GM18861 (cell line): ENCODE data around the gene LMAN1L.
A peak's percentile ranks its signal among the peaks of the same experiment; 100 is the strongest.

Experiments
- ATAC-seq: cut with Tn5 transposase; IDR thresholded peaks from one replicate; pipeline ENCODE4 v1.9.1; 2021; ENCODE audit not compliant: unreplicated experiment

LMAN1L gene

DNA sequence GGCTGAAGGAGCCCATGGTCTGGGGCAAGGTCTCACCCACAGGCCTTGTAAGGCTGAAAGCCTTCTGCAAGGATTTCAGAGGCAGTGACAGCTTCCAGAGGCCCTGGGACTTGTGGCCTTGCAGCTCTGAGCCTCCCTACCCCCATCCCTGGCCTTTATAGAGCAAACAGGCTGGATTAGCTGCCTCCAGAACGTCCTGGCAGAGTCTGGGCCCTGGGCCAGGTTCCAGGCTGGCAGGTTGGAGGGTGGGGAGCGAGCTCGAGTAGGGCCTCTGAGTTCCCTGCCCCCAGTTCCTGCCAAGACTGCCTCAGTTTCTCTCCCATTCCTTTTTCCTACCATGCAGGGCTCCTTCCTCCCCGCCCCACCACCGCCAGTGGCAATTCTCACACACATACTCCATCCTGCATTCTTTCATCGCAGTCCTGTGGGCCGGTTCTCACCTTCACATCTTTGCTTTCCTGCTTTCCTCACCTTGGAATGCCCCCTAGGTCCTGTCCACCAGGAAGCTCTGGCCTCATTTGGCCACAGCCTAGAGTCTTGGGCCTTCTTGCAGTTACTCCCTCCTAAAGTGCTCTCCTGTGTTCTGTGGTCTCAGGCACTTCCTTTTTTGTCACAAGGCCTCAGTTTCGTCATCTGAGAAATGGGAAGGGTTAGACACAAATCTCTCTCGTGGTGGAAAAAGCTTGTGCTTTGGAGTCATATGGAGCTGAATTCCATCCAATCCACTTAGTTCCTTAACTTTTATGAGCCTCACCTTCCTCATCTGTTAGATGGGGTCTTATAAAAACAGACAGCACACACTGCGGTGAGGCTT lies 2.7 kb downstream of the LMAN1L start:
- no peak for ATAC-seq

DNA sequence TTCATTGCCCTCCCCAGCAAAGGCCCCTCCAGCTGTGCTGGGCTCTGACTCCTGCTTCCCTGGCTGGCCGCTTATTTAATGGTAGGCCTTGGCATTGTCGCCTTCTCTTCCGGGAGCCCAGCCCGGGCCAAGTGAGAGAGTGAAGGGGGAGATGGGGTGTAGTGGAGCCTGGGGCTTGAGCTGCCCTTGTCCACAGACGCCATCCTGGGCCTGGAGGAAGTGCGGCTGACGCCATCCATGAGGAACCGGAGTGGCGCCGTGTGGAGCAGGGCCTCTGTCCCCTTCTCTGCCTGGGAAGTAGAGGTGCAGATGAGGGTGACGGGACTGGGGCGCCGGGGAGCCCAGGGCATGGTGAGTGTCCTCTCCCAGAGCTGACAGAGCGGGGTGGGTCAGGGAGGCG lies 3.3 kb downstream of the LMAN1L start:
- no peak for ATAC-seq

DNA sequence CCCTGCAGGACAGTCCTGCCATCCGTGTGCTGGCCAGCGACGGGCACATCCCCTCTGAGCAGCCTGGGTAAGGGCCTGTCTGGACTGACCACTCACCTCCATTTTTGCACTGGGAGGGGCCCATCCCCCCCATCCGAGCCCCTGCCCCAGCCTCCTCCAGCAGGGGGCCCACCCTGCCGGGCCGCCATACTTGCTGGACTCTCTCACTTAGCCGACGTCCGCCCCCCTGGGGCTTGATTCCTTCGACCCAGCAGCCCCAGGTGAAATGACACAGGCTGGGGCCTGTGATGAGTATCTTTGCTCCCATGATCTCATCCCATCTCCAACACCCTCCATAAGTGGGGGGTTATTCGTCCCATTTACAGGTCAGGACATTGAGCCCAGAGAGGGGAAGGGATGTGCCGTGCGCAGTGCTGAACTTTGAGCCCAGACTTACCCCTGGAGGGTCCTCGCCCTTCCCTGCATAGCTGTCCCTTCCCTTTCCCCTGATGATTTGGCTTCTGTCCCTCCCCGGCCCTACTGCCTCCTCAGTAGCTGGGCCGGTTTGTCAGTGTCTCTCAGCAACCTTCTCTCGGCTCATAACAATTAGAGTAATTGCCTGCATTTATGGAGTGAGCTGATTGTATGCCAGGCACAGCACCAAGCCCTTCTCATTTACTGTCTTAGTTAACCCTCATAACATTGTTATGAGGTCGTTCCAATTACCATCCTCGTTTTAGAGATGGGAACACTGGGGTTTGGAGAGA lies 4.2 kb downstream of the LMAN1L start:
- ATAC-seq: no peak

DNA sequence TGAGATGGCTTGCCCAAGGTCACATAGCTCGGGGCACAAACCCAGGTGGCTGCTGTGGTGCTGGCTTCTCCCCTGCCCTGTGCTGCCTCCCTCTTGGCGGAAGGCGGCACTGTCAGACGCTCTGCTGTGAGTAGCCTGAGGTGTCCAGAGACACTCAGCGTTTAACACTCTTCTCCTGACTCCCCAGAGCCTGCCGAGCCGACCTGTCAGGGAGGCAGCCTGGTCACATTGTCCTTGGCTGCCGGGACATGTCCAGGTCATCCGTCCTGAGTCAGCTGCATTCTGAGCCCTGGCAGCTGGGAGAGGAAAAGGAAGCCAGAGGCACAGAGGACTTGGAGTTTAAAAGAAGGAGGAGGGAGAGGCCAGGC lies 4.7 kb downstream of the LMAN1L start:
- no peak for ATAC-seq

DNA sequence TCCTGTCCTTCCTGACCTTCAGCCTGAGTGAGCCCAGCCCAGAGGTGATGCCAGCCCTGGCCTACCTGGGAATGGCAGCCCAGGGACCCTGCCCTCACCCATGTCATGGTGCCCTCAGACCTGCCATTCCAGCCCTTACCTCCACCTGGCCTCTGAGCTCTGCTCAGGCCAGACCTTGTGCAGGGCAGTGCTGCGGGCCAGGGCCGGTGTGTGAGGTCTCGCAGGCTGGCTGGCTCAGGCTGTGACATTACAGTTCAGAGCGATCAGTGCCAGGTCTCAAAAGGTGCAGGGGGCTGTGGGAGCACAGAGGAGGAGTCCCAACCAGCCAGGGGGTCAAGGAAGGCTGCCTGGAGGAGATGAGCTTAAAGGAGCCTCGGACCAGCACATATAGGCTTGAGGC lies 7.4 kb downstream of the LMAN1L start:
- ATAC-seq: no peak

DNA sequence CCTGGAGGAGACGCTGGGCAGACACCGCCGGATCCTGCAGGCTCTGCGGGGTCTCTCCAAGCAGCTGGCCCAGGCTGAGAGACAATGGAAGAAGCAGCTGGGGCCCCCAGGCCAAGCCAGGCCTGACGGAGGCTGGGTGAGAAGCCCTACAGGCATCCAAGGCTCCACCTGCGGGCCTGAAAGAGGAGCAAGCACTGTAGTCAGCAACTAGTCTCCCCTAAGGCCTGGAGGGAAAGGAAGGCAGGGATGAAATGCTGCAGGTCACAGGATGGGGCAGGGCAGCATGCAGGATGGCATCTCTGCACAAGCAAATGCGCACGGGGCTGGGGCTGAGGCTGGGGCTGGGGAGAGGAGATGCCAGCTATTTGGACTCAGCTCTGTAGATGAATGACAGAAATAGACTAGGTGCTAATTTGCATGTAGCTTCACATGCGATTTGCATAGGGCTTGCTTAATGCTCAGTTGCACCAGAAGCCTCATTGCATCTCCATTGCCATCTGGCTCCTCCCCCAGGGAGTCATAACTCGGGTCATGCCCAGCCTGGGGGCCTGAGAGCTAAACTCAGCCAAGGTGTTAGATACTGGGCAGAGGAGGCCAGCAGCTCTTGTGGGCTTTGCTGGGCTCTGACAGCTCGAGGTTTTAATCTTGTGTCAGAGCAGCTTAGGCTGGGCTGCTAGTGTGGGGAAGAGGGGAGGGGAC lies 8.6 kb downstream of the LMAN1L start:
- peak; percentile 72 for ATAC-seq

DNA sequence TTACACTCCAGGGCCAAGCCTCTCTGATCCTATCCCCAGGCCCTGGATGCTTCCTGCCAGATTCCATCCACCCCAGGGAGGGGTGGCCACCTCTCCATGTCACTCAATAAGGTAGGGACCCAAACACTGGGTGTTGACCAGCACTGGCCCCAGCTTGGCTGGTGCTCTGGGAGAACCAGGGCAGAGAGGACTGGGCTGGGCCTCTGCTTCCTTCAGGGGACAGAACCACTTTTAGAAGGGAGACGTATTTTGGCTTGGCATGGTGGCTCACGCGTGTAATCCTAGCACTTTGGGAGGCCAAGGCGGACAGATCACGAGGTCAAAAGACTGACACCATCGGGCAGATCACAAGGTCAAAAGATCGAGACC lies 9.1 kb downstream of the LMAN1L start:
- ATAC-seq: no peak

DNA sequence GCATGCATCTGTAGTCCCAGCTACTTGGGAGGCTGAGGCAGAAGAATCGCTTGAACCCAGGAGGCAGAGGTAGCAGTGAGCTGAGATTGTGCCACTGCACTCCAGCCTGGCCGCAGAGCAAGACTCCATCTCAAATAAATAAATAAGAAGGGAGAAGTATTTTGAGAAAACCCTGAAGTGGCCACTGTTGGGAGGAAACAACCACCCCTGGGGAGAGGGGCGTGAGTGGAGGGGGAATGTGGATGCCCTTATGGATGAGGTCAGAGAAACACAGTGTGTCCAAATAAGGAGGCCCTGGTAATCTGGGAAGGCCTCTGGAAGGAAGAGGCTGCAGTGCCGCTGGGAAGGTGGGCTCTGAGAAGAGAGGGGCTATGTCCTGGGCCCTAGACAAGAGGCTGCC lies 9.6 kb downstream of the LMAN1L start:
- ATAC-seq: no peak

DNA sequence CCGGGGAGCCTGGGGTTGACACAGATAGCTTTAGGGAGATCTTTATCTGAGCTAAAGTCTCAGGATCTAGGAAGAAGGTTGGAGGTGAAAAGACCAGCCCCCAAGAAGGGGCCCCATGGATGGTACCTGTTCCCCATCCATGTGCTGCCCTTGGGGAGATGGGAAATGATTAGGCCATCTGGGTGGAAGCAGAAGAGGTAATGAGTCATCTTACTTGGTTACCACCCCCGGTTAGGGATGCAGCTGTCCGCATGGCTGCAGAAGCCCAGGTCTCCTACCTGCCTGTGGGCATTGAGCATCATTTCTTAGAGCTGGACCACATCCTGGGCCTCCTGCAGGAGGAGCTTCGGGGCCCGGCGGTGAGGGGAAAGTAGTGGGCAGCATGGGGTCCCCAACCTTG lies 10.7 kb downstream of the LMAN1L start:
- ATAC-seq: no peak

DNA sequence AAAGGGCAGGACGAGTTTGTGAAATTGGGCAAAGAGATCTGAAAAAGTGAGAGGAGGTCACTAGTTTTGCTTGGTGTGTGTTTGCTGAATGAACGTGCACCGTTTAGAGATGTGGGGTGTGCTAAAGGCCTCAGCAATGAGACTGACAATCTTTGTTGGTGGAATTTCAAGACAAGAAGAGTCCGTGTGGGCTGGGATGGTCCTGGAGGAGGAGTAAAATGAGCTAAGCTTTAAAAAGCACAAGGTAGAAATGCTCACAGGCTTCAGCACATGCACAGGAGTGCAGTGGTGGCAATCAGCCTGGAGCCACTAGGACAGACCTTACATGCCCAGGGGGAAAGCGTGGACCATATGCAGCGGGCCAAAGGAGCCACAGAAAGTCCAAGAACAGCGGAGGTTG lies 12.3 kb downstream of the LMAN1L start:
- ATAC-seq: no peak

DNA sequence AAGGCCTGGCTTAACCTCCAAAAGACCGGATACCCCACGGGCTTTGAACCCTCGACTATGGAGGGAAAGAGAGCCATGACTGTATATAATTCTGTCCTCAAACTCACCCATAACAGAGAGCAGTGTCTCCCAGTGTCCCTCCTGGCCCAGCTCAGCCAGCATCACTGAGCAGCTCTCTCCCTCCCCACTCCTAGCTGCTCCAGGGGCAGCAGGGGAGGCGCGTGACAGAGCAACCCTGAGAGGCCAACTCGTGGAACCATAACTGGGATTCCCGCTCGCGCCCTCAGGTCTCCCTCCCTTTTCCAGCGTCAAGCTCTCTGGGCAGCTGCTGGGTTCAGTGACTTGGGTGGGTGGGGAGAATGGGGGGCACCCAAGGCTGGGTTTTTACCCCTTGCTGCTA lies 13.2 kb downstream of the LMAN1L start:
- ATAC-seq: no peak

DNA sequence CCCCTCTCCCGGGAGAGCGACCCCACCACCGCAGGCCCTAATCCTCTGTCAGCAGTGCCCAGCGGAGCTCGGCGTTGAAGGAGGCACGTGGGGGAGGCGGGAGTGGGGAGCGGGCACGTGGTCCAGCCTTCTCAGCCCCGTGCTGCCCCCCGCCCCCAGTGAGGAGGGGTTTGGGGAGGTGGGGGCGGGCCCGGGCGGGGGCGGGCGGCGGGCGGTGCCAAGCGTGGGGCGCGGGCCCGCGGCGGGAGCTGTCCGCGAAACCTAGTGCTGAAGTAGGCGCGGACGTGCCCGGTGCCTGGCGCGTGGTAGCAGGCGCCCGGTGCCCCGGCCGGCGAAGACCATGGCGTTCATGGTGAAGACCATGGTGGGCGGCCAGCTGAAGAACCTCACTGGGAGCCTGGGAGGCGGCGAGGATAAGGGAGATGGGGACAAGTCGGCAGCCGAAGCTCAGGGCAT lies 13.8 kb downstream of the LMAN1L start, which contains the start of gene CPLX3:
CPLX3 (plus strand) TSS at position 264 of the 456 bp plus-strand sequence; CDS start at position 341, 77 bp downstream.
- ATAC-seq: no peak

DNA sequence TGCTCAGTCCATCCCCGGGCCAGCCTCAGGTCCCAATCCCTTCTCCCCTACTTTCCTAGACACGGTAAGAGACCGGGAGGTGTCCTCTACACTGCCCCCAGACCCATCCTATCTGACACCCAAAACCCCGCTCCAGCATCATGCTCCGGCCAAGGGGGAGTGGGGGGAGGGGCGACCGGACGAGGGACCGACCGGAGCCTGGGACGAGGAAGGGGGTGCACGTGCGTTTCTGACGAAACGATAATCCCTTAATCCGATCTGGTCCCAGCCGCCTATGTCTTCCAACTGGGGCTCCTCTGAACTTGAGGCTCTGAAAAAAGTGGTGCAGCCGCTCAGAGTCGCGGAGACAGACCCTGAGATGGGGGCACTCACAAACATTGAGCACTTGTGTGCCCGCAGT lies 14.3 kb downstream of the LMAN1L start:
- ATAC-seq: no peak

DNA sequence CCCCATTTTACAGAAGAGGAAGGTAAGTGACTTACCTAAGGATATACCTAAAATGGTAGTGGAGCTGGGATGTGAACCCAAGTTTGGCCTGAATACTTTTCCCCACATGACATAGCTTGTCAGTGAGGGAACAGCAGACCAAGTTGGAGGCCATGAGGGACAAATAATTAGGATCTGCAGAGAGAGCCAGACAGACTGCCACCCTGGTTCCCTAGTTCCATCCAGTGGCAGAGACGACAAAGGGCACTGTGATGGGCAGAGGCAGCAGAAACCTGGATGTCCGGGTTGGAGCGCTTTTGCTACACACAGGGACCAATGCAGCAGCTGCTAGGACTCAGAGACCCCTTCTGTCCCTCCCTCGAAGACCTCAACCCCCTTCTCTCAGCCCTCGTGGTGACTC lies 15.0 kb downstream of the LMAN1L start:
- ATAC-seq: no peak

DNA sequence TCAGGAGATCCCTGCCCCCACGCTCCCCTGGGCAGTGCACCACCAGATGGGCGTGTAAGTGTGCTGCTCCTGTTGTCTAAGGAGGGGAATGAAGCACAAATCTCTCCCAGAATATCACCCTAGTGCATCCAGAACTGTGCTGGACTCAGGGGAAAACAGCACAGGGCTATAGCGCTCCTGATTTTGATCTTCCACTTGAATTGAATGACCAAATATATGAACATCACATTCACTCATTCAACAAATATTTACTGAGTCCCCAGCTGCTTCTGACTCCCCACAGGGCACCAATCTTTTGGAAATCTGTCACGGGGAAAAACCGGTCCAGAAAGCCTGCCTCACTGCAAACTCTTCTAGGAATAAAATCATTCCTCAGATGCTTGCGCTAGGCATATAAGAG lies 16.2 kb downstream of the LMAN1L start:
- no peak for ATAC-seq

DNA sequence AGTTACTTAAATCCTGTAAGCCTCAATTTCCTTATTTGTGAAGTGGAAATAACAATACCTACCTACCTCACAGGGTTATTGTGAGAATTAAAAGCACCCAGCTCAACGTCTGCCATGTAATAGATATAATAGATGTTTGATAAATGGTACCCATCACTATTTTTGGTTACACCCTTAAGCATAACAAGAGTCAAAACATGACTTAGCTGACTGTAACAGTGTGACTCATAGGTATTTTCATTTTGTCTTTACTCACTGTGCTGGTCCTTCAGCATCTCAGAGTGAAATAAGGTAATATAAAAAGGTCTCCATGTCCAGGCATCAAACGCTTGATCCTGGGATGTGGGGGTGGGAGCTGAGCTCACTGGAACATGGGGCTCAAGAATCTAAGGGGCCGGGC lies 16.9 kb downstream of the LMAN1L start:
- ATAC-seq: no peak

DNA sequence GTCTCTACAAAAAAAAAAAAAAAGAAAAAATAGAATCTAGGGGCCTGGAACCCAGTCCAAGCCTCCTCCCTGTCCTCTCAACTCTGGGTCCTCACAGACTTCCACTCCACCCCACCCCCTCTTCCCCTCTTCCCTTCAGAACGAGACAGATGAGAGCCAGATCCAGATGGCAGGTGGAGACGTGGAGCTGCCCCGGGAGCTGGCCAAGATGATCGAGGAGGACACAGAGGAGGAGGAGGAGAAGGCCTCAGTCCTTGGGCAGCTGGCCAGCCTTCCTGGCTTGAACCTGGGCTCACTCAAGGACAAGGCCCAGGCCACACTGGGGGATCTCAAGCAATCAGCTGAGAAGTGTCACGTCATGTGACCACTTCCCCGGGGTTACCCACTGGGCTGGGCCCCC lies 17.4 kb downstream of the LMAN1L start:
- ATAC-seq: no peak

DNA sequence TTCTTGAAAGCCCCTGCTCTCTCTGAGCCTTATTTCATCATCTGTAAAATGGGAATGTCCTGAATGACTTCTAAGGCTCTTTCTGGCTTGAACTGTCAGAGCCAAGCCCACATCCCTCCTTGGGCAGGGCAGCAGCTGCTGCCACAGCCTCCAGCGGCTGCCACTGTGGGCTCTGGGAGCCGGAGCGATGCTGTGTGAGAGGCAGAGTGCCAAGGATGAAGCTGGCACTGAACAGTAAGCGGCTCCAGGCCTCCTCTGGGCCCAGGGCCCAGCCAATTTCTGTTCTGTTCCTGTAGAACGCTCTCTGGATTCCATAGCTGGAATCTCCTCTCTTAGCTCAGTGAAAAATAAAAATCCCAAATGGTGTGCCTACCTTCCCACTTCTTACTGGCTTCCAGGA lies 18.2 kb downstream of the LMAN1L start:
- no peak for ATAC-seq

DNA sequence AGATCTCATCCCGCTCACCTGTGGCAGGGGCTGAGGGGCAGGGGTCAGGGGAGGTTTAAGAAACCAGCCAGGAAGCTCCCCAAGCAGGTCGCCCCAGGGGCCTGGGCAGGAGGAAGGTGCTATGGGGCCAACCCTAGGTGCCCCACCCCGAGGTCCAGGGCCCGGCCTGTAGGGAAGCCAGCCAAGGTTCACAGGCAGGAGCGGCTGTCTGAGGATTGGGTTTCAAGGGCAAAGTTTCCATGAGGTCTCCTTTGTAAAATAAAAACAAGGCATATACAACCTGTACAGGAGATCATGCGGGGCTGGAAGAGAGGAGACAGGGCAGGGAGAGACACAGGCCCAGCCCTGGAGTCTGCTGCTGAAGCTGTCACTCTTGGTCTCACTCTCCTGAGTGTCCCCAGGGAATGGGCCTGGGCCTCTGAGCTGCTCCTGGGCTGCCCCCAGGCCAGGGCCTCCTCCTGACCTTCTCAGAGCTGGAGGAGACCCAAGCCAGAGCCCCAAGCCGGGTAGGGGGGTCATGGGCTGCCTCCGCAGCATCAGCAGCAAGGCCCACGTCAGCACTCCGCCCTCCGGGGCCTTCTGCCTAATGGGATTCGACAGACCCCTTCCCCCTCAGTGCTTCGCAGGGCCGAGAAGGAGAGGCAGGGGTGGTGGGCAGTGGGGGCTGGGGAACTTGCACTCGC lies 19.3 kb downstream of the LMAN1L start:
- no peak for ATAC-seq

DNA sequence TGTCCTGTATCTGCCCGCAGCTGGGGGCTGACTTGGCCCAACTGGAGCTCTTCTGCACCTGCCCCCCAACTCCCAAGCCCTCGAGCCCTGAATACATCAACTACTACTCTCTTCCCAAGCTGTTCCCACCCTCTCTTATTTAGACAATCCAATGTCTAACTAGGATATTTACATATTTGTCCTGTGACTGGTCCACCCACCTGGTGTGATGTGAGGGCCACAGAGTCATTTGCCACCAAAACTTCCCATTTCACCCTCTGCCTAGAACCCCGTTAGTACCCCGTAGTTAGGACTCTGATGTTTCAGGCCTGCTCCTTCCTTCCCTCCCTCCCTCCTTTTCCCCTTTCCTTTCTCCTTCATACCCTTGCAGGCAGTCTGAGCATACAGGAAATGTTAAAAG lies 20.2 kb downstream of the LMAN1L start:
- no peak for ATAC-seq

DNA sequence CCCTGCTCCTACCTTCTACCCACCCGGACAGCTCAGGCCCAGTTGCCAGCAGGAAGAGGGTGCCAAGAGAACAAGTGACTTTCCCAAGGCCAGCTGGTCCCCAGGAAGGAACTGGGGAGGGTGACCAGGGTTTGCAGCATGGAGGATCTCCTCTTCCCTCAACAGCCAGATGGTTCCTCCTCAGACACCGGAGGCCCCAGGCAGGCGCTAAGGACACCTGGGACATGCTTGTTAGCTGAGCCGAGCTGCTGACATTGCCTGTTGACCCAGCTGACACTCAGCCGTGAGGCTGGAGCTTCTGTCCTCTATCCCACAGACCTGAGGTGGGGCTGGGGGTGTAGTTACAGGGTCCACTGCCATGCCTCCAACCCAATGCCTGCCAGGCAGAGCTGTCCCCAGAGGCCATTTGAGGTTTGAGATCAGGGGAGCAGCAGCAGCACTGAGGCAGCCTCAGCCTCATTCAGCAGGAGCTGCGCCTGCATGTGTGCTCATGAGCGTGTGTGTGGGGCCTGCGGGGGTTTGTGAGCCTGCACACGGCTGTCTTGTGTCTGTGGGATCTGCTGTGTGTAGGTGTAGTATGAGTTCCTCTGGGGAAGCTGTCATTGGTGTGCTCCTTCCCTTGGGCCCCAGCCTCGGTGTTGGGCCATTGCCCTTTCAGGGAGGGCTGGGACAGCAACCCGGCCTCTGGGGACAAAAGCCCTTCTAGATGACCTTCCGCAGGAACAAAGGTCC lies 20.9 kb downstream of the LMAN1L start:
- no peak for ATAC-seq
